AG04449 (cell line): Measurements from ENCODE around the gene ODC1.

Experiments used
- CTCF ChIA-PET: fragments of 350-600 bp; formaldehyde crosslinking; extraction: SDS; loops from one replicate; lab custom pipeline; 2021; ENCODE audit warnings: antibody characterized with exemption; lab: Yijun Ruan, JAX
- POLR2A ChIA-PET: fragments of 400-600, 350-600 bp; formaldehyde crosslinking; extraction: SDS; loops from one replicate; lab custom pipeline; 2020; ENCODE audit warnings: antibody characterized with exemption, inconsistent platforms; lab: Yijun Ruan, JAX
- DNase-seq: peaks from one replicate; pipeline ENCODE4 v3.0.0-alpha.2; 2010; ENCODE audit warnings: low read depth, low spot score
- H3K4me3 ChIP-seq: 2 replicates; pipeline ENCODE4 v1.5.1; 2011; ENCODE audit warnings: low read depth, mild to moderate bottlenecking, control low read depth, low read length
- TF ChIP-seq, protein P1 (sequence below): IDR thresholded peaks from one replicate; pipeline ENCODE4 v1.5.1; 2011; ENCODE audit warnings: mild to moderate bottlenecking, moderate library complexity, low read length, control low read depth, inconsistent platforms; ENCODE audit not compliant: insufficient read depth; ENCODE audit errors: missing control alignments

The ODC1 gene

DNA sequence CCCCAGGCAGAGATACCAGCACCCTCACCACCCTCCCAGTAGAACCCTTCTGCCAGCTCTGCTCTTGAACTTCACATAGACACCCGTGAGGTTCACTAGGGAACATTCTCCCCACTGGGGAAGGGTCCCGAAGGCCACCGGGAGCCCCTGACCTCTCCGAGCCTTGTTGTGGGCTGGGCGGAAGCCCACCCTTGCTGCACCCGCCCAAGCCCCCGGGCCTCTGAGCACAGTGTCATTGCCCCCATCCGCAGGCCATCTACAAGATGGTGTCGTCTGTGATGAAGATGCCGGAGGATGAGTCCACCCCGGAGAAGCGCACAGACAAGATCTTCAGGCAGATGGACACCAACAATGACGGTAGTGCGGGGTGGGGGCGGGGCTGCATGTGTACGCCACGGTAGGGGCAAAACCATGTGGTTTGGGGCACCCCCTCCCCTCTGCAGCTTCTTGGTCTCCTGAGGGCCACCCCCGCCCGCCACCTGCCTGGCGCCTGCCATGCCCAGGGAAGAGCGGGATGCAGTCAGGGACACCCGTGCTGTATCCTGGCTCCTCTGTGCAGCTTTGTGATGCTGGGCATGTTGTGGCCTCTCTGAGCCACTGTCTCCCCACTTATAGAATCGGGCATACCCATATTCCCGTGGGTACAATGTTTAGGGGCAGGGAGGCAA is 25.3 kb downstream of the ODC1 start:
- ChIA-PET POLR2A (no interaction called here), CTCF (interaction anchor here (0.8 to 12.4 kb wide), 4 partner anchors 12 to 351 kb away, joined by 4 to 156 read pairs (median 26); no protein-coding TSS in a partner anchor)
- TF ChIP-seq, protein P1, sequence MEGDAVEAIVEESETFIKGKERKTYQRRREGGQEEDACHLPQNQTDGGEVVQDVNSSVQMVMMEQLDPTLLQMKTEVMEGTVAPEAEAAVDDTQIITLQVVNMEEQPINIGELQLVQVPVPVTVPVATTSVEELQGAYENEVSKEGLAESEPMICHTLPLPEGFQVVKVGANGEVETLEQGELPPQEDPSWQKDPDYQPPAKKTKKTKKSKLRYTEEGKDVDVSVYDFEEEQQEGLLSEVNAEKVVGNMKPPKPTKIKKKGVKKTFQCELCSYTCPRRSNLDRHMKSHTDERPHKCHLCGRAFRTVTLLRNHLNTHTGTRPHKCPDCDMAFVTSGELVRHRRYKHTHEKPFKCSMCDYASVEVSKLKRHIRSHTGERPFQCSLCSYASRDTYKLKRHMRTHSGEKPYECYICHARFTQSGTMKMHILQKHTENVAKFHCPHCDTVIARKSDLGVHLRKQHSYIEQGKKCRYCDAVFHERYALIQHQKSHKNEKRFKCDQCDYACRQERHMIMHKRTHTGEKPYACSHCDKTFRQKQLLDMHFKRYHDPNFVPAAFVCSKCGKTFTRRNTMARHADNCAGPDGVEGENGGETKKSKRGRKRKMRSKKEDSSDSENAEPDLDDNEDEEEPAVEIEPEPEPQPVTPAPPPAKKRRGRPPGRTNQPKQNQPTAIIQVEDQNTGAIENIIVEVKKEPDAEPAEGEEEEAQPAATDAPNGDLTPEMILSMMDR: no peak
- no peak overlapping the region for H3K4me3 ChIP-seq
- no peak for DNase-seq

DNA sequence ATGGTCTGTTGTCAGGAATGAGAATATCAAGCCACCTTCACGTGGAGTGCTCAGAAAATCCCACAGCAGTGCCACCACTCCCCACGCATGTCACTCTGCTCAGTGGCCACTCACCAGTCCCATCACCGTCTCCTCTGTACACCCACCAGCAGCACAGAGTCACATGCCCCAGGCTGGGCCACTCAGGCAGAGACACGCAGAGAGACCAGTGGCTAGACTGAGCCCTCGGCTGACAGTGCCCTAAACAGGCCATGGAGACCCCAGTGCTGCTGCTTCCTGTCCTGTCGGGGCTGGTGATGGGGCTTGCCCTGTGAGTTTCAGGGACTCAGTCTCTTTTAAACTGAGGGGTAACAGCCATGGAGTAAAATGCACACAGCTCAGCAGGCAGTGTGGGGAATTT is 25.9 kb downstream of the ODC1 start:
- ChIA-PET POLR2A (no interaction called here), CTCF (interaction anchor here (0.8 to 12.4 kb wide), 4 partner anchors 13 to 350 kb away, joined by 4 to 156 read pairs (median 6); no protein-coding TSS in a partner anchor)
- H3K4me3 ChIP-seq: no peak overlapping the region
- TF ChIP-seq, protein P1: no peak
- DNase-seq: no peak

DNA sequence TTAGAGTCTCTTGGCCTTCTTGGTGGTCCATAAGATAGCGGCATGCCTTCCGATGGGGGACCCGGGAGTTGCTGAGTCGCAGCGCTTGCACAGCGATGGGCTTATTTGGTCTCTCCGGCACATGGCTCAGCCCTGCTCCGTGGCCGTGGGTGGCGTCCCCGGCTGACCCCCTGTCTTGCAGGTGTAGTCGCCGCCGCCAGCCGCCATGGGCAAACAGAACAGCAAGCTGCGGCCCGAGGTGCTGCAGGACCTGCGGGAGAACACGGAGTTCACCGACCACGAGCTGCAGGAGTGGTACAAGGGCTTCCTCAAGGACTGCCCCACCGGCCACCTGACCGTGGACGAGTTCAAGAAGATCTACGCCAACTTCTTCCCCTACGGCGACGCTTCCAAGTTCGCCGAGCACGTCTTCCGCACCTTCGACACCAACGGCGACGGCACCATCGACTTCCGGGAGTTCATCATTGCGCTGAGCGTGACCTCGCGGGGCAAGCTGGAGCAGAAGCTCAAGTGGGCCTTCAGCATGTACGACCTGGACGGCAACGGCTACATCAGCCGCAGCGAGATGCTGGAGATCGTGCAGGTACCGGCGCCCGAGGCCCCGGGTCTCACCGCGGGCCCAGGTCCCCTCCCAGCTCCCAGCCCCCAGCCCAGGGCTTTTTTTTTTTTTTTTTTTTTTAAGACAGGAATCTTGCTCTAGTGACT is 28.4 kb downstream of the ODC1 start:
- no peak overlapping the region for H3K4me3 ChIP-seq
- TF ChIP-seq, protein P1: no peak
- ChIA-PET CTCF (interaction anchor here (0.8 to 12.4 kb wide), 6 partner anchors 12 to 347 kb away, joined by 3 to 156 read pairs (median 7); no protein-coding TSS in a partner anchor), POLR2A (no interaction called here)
- DNase-seq: no peak

DNA sequence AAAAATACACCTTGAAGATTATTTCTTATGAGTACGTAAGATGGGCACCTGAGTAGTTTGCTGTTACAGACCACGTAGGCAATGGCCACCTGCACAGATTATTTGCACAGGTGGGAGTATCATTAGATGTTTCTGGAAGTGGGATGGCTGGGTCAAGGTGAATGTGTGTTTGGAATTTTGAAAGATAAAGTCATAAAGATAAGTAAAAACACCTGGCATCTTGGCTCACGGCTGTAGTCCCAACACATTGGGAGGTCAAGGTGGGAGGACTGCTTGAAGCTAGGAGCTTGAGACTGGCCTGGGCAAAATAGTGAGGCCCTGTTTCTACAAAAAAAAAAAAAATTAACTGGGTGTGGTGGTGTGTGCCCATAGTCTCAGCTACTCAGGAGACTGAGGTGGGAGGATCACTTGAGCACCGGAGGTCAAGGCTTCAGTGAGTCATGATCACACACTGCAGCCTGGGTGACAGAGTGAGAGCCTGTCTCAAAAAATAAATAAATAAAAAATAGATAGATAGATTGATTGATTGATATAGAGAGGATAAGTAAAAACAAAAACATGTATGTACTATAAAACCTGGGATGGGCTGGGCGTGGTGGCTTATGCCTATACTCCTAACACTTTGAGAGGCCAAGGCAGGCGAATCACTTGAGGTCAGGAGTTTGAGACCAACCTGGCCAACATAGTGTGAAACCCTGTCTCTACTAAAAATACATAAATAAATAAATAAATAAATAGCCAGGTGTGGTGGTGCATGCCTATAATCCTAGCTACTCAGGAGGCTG is 30.4 kb downstream of the ODC1 start:
- DNase-seq: no peak
- CTCF ChIA-PET: interaction anchor here (1.0 to 12.4 kb wide), 4 partner anchors 10 to 345 kb away, joined by 3 to 156 read pairs (median 20); no protein-coding TSS in a partner anchor
- no peak overlapping the region for H3K4me3 ChIP-seq
- TF ChIP-seq, protein P1: no peak
- POLR2A ChIA-PET: no interaction called here

DNA sequence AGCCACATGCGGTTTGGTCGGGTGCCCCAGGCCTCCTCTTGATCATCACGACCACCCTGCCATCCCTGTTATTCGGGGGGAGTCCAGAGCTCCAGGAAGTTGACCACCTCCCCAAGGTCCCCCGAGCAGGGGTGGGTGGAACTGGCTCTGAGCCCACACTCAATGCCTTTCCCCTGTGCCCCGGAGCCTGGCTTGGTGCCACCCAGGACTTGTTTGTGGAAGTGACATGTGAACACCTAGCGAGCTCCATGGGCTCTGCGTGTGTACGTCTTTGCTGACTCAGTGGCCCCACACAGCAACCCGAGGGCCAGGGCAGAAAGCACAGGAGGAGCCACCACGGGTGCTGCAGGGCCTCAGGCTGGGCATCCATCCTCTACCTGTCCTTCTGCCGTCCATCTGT is 32.5 kb downstream of the ODC1 start:
- no peak overlapping the region for H3K4me3 ChIP-seq
- ChIA-PET CTCF (interaction anchor here (1.3 to 12.4 kb wide), 4 partner anchors 7 to 291 kb away, joined by 3 to 156 read pairs (median 23); no protein-coding TSS in a partner anchor), POLR2A (no interaction called here)
- no peak for DNase-seq
- TF ChIP-seq, protein P1: no peak
